ENCODE results near the gene CADPS2.

CADPS2 gene

DNA sequence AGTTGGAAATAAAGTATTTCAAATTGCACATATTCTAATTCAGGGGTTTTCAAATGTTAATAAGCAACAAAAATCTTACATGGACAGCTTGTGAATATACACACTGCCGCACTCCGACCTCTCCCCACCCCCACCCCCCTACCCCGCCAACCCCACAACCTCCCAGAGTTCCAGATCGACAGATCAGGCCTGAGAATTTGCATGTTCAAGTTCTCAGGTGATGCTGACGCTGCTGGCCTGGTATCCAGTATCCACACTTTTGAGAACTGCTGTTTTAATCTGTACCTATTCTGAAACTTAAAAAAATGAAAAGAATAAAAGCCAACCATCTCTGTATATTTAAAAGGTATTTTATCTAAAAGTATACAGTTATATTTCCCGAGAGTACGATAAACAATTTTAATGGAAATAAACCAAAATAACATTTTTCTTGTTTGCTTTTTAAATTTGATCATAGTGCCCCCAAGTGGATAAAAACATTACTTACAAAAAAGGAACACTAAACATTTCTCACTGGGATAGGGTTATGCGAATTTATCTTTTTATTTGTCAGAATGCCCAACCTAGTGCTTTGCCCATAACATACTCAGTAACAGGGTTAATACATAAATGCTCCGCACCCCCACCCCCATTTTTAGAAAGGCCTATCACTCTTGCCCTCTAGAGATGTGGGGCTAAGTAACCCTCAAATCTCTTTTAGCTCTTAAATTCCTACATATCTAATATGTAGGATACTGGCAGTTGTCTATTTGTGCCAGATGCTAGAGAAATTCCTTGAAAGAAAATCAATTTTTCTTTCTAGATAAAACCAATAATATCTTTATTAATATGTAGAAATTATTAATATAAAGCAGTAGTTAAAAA, 353.6 kb downstream of the CADPS2 start:
- no peak overlapping the region for H3K9ac ChIP-seq (ENCODE audit: low read depth, low read length)
- no peak overlapping the region for H3K27ac ChIP-seq (ENCODE audit: low read length)
- H3K4me1 ChIP-seq (ENCODE audit: insufficient read depth, low read length) = no peaks in the 10 kb centered on the region
- no peaks in the 10 kb centered on the region for H3K27me3 ChIP-seq (ENCODE audit: insufficient read depth, low read length, poor library complexity)
- no peak for TF ChIP-seq EZH2 (IDR thresholded peaks at IDR 0.05; ENCODE audit: borderline replicate concordance, low read depth, low read length, severe bottlenecking)
- TF ChIP-seq, protein P1, sequence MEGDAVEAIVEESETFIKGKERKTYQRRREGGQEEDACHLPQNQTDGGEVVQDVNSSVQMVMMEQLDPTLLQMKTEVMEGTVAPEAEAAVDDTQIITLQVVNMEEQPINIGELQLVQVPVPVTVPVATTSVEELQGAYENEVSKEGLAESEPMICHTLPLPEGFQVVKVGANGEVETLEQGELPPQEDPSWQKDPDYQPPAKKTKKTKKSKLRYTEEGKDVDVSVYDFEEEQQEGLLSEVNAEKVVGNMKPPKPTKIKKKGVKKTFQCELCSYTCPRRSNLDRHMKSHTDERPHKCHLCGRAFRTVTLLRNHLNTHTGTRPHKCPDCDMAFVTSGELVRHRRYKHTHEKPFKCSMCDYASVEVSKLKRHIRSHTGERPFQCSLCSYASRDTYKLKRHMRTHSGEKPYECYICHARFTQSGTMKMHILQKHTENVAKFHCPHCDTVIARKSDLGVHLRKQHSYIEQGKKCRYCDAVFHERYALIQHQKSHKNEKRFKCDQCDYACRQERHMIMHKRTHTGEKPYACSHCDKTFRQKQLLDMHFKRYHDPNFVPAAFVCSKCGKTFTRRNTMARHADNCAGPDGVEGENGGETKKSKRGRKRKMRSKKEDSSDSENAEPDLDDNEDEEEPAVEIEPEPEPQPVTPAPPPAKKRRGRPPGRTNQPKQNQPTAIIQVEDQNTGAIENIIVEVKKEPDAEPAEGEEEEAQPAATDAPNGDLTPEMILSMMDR (IDR thresholded peaks at IDR 0.05; ENCODE audit: borderline replicate concordance, extremely low read depth, low read length, poor library complexity, severe bottlenecking) = peak; percentile 56
- no peaks in the 10 kb centered on the region for H3K79me2 ChIP-seq (ENCODE audit: insufficient read depth, low read length)
- H4K20me1 ChIP-seq (ENCODE audit: insufficient read depth, low read length) = no peaks in the 10 kb centered on the region
- H3K4me2 ChIP-seq (ENCODE audit: insufficient read depth, low read length) = no peak overlapping the region
- H3K36me3 ChIP-seq (ENCODE audit: insufficient read depth, low read length) = no peaks in the 10 kb centered on the region
- H3K9me3 ChIP-seq (ENCODE audit: insufficient read depth, low read length, severe bottlenecking) = no peaks in the 10 kb centered on the region
- no peak for DNase-seq
- H3K4me3 ChIP-seq (ENCODE audit: low read depth in 1 of 2, low read length in 2 of 2) = no peak overlapping the region
- no peak overlapping the region for H2AFZ ChIP-seq (ENCODE audit: low read depth, low read length)
- ATAC-seq (ENCODE audit: insufficient read depth, low read depth) = no peak

DNA sequence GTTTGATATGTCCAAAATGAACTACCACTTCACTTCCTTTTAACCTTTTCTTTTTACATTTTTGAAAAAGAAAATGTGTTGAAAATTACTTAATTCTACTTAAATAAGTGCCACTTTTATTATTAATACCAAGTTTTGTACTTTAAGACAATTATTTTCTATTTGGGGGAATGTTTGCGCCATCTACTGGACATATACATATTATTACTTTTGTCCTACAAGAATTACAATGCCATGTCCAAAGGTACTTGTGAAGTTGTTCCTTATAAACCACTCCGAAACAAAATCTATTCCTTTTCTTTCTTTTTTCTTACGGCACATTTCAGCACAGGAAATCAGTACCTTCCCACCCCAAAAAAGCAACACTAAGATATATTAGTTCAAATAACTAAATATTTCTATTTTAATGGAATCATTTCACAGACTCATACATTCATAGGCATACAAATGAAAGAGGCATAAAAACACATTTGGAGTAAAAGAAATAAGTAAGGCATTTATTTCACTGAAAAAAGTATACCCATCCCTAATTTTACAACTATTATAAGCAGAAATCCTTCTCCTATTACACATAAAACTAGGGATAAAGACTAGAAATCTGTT, 357.3 kb downstream of the CADPS2 start:
- Histone ChIP-seq H3K9me3 (ENCODE audit: insufficient read depth, low read length, severe bottlenecking) (no peaks in the 10 kb centered on the region), H3K4me3 (ENCODE audit: low read depth in 1 of 2, low read length in 2 of 2) (no peak overlapping the region), H3K4me2 (ENCODE audit: insufficient read depth, low read length) (no peak overlapping the region), H4K20me1 (ENCODE audit: insufficient read depth, low read length) (no peaks in the 10 kb centered on the region), H3K27ac (ENCODE audit: low read length) (no peak overlapping the region), H3K9ac (ENCODE audit: low read depth, low read length) (no peak overlapping the region), H3K4me1 (ENCODE audit: insufficient read depth, low read length) (no peaks in the 10 kb centered on the region), H2AFZ (ENCODE audit: low read depth, low read length) (no peak overlapping the region), H3K27me3 (ENCODE audit: insufficient read depth, low read length, poor library complexity) (no peaks in the 10 kb centered on the region), H3K79me2 (ENCODE audit: insufficient read depth, low read length) (no peaks in the 10 kb centered on the region), H3K36me3 (ENCODE audit: insufficient read depth, low read length) (no peaks in the 10 kb centered on the region)
- DNase-seq (no peak), ATAC-seq (ENCODE audit: insufficient read depth, low read depth) (no peak)
- TF ChIP-seq EZH2 (IDR thresholded peaks at IDR 0.05; ENCODE audit: borderline replicate concordance, low read depth, low read length, severe bottlenecking) = no peak
- TF ChIP-seq, protein P1 (IDR thresholded peaks at IDR 0.05; ENCODE audit: borderline replicate concordance, extremely low read depth, low read length, poor library complexity, severe bottlenecking) = peak; percentile 64

DNA sequence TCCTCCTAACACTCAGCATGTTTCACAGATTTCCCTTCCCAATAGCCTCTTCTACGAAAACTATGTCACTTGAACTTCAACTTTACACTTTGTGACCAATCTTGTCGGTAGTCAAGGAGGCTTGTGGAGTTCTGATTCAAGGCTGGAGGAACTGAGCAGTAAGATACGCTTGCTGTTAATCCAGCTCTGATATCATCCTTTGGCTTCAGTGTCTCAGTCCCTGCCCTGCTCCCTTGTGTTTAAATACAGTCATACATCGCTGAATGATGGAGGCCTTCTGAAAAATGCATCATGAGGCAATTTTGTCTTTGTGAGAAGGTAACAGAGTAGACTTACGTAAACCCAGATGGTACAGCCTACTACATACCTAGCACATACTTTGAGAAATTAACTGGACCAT, 360.9 kb downstream of the CADPS2 start:
- TF ChIP-seq, protein P1 (IDR thresholded peaks at IDR 0.05; ENCODE audit: borderline replicate concordance, extremely low read depth, low read length, poor library complexity, severe bottlenecking) = no peak
- no peak for TF ChIP-seq EZH2 (IDR thresholded peaks at IDR 0.05; ENCODE audit: borderline replicate concordance, low read depth, low read length, severe bottlenecking)
- H3K4me1 ChIP-seq (ENCODE audit: insufficient read depth, low read length) = no peaks in the 10 kb centered on the region
- no peaks in the 10 kb centered on the region for H4K20me1 ChIP-seq (ENCODE audit: insufficient read depth, low read length)
- H3K9ac ChIP-seq (ENCODE audit: low read depth, low read length) = no peak overlapping the region
- no peaks in the 10 kb centered on the region for H3K27me3 ChIP-seq (ENCODE audit: insufficient read depth, low read length, poor library complexity)
- H2AFZ ChIP-seq (ENCODE audit: low read depth, low read length) = no peak overlapping the region
- ATAC-seq (ENCODE audit: insufficient read depth, low read depth) = no peak
- H3K27ac ChIP-seq (ENCODE audit: low read length) = no peak overlapping the region
- no peaks in the 10 kb centered on the region for H3K79me2 ChIP-seq (ENCODE audit: insufficient read depth, low read length)
- H3K4me2 ChIP-seq (ENCODE audit: insufficient read depth, low read length) = no peak overlapping the region
- H3K36me3 ChIP-seq (ENCODE audit: insufficient read depth, low read length) = no peaks in the 10 kb centered on the region
- no peaks in the 10 kb centered on the region for H3K9me3 ChIP-seq (ENCODE audit: insufficient read depth, low read length, severe bottlenecking)
- DNase-seq = no peak
- no peak overlapping the region for H3K4me3 ChIP-seq (ENCODE audit: low read depth in 1 of 2, low read length in 2 of 2)
